GM19452 (cell line): ENCODE measurements around the gene ABLIM1.

Experiments used
- ATAC-seq: cut with Tn5 transposase; IDR thresholded peaks from one replicate; pipeline ENCODE4 v1.9.1; 2021; ENCODE audit not compliant: unreplicated experiment

Gene ABLIM1

GRCh38 chr10:114397651-114398145, 260.4 kb downstream of the ABLIM1 start:
- ATAC-seq: no peak

GRCh38 chr10:114396464-114396863, 261.6 kb downstream of the ABLIM1 start:
- ATAC-seq: no peak

GRCh38 chr10:114395366-114396022, 262.6 kb downstream of the ABLIM1 start:
- ATAC-seq: no peak

GRCh38 chr10:114394531-114394930, 263.5 kb downstream of the ABLIM1 start:
- ATAC-seq: no peak

- no peak for ATAC-seq
Observed at GRCh38 chr10:114393886-114394285, 264.2 kb downstream of the ABLIM1 start.

GRCh38 chr10:114393482-114393881, 264.6 kb downstream of the ABLIM1 start:
- no peak for ATAC-seq

- no peak for ATAC-seq
Observed at GRCh38 chr10:114392112-114392835, 265.8 kb downstream of the ABLIM1 start.

GRCh38 chr10:114391599-114391998, 266.5 kb downstream of the ABLIM1 start:
- no peak for ATAC-seq

GRCh38 chr10:114389426-114389825, 268.6 kb downstream of the ABLIM1 start:
- ATAC-seq: no peak

GRCh38 chr10:114388275-114388674, 269.8 kb downstream of the ABLIM1 start:
- peak; percentile 66 for ATAC-seq

- no peak for ATAC-seq
Observed at GRCh38 chr10:114387784-114388183, 270.3 kb downstream of the ABLIM1 start.

GRCh38 chr10:114386452-114386851, 271.6 kb downstream of the ABLIM1 start:
- ATAC-seq: no peak

GRCh38 chr10:114385557-114385956, 272.5 kb downstream of the ABLIM1 start:
- ATAC-seq: no peak

GRCh38 chr10:114384601-114385000, 273.5 kb downstream of the ABLIM1 start:
- ATAC-seq: no peak

- no peak for ATAC-seq
Observed at GRCh38 chr10:114384181-114384580, 273.9 kb downstream of the ABLIM1 start.
